ENCODE results near the gene SMAD3.

SMAD3 gene

GRCh38 chr15:67186226-67186649 is 120.8 kb downstream of the SMAD3 start:
- peak; percentile 30 for DNase-seq

GRCh38 chr15:67186688-67187087 is 121.3 kb downstream of the SMAD3 start:
- no peak for DNase-seq

GRCh38 chr15:67187351-67187854 is 122.0 kb downstream of the SMAD3 start:
- no peak for DNase-seq

GRCh38 chr15:67188551-67189218 is 123.3 kb downstream of the SMAD3 start:
- DNase-seq, result no peak

- DNase-seq, result no peak
These were observed 124.1 kb downstream of the SMAD3 start for GRCh38 chr15:67189326-67190051.

- no peak for DNase-seq
These were observed 124.9 kb downstream of the SMAD3 start for GRCh38 chr15:67190326-67190725.

GRCh38 chr15:67190813-67191212 is 125.4 kb downstream of the SMAD3 start:
- DNase-seq, result no peak

- DNase-seq, result no peak
These were observed 126.9 kb downstream of the SMAD3 start for GRCh38 chr15:67192185-67192820.

GRCh38 chr15:67193223-67193990 is 128.0 kb downstream of the SMAD3 start:
- DNase-seq, result no peak

- DNase-seq, result no peak
These were observed 129.0 kb downstream of the SMAD3 start for GRCh38 chr15:67194171-67195114.

- DNase-seq, result no peak
These were observed 129.9 kb downstream of the SMAD3 start for GRCh38 chr15:67195305-67195704.

- DNase-seq, result no peak
These were observed 130.8 kb downstream of the SMAD3 start for GRCh38 chr15:67196222-67196621.

GRCh38 chr15:67196672-67197363 is 131.4 kb downstream of the SMAD3 start:
- DNase-seq, result no peak

GRCh38 chr15:67197364-67197695 is 131.9 kb downstream of the SMAD3 start:
- no peak for DNase-seq

- no peak for DNase-seq
These were observed 132.9 kb downstream of the SMAD3 start for GRCh38 chr15:67198157-67198754.

GRCh38 chr15:67199391-67199790 is 134.0 kb downstream of the SMAD3 start:
- no peak for DNase-seq

GRCh38 chr15:67199881-67200763 is 134.7 kb downstream of the SMAD3 start:
- no peak for DNase-seq

GRCh38 chr15:67201136-67201535 is 135.7 kb downstream of the SMAD3 start:
- DNase-seq, result no peak

- no peak for DNase-seq
These were observed 136.7 kb downstream of the SMAD3 start for GRCh38 chr15:67202091-67202490.

- DNase-seq, result no peak
These were observed 137.6 kb downstream of the SMAD3 start for GRCh38 chr15:67202991-67203390.

Data from CD4-positive, alpha-beta T cell treated with Interferon gamma for 1 hour (primary cell).